Measurements from ENCODE around the gene ZNF614.

GRCh38 chr19:51970718-51971117 is 57.5 kb downstream of the ZNF614 start:
- TF ChIP-seq ZNF687 (IDR thresholded peaks at IDR 0.05) (no peak), RCOR1 (conservative IDR thresholded peaks at IDR 0.05; ENCODE audit: low read depth, low read length) (no peak), ZNF207 (IDR thresholded peaks at IDR 0.05; ENCODE audit: borderline replicate concordance) (no peak), BHLHE40 (IDR thresholded peaks at IDR 0.05; ENCODE audit: borderline replicate concordance in 1 of 2, low read depth in 2 of 2, low read length in 1 of 2) (no peak), ETV6 (conservative IDR thresholded peaks at IDR 0.05 in 1 of 2, IDR thresholded peaks at IDR 0.05 in 1 of 2; ENCODE audit: borderline replicate concordance in 1 of 2, low read depth in 1 of 2) (no peak), CTCF (IDR thresholded peaks at IDR 0.05 in 2 of 3, conservative IDR thresholded peaks at IDR 0.05 in 1 of 3; ENCODE audit: control insufficient read depth in 2 of 3, extremely low read depth in 1 of 3, insufficient read depth in 1 of 3, low read depth in 3 of 3, low read length in 3 of 3) (no peak), MYC (IDR thresholded peaks at IDR 0.05; ENCODE audit: insufficient read depth, insufficient read length, insufficient replicate concordance, low read length, severe bottlenecking) (no peak), SUZ12 (IDR thresholded peaks at IDR 0.05; ENCODE audit: unreplicated experiment) (no peak), TAF1 (IDR thresholded peaks at IDR 0.05; ENCODE audit: borderline replicate concordance, low read depth, low read length) (no peak), SIN3A (IDR thresholded peaks at IDR 0.05; ENCODE audit: low read depth, low read length) (no peak), SMC3 (IDR thresholded peaks at IDR 0.05; ENCODE audit: borderline replicate concordance, low read length) (no peak)

All from GM12878 (cell line).